Activated CD4-positive, CD25-positive, alpha-beta regulatory T cell treated with anti-CD3 and anti-CD28 coated beads, Interleukin-2, amount 50 U/mL, for 16 hours (primary cell): ENCODE results near the gene ADGRB2.

Experiments used
- DNase-seq: peaks from one replicate; pipeline ENCODE4 v3.0.0-alpha.2; 2020; ENCODE audit warnings: low read depth, low spot score

The ADGRB2 gene, protein sequence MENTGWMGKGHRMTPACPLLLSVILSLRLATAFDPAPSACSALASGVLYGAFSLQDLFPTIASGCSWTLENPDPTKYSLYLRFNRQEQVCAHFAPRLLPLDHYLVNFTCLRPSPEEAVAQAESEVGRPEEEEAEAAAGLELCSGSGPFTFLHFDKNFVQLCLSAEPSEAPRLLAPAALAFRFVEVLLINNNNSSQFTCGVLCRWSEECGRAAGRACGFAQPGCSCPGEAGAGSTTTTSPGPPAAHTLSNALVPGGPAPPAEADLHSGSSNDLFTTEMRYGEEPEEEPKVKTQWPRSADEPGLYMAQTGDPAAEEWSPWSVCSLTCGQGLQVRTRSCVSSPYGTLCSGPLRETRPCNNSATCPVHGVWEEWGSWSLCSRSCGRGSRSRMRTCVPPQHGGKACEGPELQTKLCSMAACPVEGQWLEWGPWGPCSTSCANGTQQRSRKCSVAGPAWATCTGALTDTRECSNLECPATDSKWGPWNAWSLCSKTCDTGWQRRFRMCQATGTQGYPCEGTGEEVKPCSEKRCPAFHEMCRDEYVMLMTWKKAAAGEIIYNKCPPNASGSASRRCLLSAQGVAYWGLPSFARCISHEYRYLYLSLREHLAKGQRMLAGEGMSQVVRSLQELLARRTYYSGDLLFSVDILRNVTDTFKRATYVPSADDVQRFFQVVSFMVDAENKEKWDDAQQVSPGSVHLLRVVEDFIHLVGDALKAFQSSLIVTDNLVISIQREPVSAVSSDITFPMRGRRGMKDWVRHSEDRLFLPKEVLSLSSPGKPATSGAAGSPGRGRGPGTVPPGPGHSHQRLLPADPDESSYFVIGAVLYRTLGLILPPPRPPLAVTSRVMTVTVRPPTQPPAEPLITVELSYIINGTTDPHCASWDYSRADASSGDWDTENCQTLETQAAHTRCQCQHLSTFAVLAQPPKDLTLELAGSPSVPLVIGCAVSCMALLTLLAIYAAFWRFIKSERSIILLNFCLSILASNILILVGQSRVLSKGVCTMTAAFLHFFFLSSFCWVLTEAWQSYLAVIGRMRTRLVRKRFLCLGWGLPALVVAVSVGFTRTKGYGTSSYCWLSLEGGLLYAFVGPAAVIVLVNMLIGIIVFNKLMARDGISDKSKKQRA (N-terminal part only)

DNA sequence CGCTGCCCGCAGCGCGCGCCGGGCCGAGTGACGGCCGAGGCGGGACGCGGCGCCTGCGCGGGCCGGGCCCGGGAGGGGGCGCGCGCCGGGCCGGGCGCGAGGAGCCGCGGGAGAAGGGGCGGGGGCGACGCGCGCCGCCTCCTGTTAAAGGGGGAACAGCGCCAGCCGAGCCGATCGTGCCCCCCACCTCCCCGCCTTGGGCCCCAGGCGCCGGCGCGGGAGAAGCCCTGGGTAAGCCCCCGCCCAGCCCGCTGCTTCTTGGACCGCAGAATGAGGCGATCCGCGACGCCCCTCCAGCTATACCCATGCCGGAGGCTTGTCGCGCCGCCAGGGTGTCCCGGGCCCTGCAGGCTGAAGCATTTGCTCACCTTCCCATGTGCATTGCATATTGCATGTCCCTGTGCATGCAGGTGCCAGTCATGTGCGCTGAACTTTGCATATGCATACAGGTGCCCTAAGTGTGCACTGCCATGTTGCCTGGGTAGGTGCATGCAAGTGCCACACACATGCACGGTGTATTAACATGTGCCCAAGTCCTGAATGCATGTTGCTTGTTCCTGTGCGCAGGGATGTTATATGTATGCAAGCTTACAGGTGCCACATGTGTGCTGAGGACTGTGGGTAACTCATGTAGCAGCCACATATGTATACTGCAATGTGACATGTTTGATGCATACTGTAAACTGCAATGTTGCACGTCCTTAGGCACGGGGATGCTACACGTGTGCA is at the start of gene ADGRB2:
ADGRB2 (minus strand) TSS at position 29 of the 729 bp plus-strand sequence. CDS start 7,119 bp downstream, outside the sequence.
- DNase-seq = no peak

DNA sequence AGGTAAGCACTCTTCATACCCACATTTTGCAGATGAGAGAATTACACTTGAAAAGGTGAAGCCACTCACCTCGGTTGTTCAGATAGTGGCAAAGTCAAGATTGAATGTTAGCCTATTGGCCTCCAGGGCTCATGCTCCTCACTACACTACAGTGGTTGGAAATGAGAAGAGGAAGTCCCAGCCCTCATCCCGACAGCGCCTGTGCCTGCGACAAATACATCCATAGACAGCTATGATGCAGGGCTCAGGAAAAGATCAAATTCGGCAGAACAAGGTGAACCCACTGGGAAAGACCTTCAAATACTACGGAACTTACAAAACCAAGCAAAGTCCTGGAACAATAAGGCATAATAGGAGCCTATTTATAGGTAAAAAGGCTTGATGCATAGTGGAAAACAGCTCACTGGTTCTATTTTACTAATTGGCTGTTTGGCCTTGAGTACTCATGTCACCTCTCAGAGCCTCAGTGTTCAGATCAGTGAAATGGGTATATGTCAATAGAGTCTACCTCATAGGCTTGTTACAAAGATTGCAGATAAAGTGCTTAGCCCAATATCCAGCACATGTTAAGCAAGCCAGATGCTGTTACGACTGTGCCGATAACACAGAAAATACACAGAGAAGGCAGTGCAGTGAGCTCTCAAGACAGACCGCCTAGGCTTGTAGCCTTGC is 48.2 kb upstream of the ADGRB2 start:
- no peak for DNase-seq

DNA sequence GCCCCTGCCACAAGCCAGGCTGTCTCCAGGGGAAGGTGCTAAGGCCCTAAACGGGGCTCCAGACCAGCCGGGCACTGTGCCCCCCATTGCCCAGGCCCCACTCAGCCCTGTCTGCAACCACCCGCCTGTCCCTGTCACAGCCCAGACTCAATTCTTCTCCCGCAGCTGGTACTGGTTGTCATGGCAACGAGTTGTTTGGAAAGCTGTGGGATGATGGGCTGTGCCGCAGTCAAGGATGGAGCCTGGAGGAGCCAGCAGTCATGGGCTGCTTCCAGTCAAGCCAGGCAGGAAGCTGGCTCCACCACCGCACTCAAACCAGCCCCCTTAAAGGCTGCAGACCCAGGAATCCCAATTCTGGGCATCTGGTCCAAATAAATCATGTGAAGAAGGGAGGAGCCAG is 47.5 kb upstream of the ADGRB2 start:
- DNase-seq = no peak

DNA sequence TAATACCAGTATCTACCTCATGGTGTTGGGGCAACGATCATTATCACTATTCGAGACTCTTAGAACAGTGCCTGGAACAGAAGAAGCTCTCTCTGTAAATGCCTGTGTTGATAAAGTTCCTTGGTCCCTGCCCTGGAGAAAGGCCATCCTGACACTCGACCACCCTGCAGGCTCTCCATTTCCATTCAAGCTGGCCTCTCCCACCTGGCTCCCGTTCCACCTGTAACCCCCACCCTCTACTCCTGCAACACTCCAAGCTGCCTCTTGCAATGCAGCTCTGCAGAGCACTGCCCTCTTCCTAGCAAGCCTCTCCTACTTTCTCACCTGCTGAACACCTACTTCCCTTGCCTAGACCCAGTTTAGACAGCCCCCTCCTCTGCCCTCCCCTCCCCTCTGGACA is 45.6 kb upstream of the ADGRB2 start:
- no peak for DNase-seq

DNA sequence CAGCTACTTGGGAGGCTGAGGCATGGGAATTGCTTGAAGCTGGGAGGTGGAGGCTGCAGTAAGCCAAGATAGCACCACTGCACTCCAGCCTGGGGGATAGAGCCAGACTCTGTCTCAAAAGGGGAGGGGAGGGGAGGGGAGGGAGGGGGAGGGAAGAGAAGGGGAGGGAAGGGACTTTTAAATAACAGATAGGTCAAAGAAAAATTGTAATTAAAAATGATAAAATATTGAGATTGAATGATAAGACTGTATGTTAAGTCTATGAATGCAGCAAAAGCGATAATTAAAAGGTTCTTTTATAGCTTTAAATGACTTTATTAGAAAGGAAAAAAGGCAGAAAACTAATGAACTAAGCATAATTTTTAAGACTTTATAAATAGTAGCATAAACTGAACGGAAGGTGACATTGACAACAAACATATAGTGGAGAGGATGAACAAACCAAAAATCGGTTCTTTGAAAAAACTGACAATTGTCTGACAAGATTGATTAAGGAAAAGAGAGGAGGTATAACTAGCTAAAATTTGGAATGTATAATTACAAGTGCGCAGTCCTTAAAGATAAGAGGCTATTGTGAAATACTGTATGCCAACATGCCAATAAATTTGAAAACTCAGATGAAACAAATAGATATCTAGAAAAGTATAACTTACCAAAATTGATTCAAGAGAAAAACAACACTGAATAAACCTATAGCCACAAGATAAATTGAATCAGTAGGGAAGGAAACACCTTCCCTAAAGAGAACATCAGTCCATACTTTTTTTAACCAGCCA is 43.3 kb upstream of the ADGRB2 start:
- no peak for DNase-seq

DNA sequence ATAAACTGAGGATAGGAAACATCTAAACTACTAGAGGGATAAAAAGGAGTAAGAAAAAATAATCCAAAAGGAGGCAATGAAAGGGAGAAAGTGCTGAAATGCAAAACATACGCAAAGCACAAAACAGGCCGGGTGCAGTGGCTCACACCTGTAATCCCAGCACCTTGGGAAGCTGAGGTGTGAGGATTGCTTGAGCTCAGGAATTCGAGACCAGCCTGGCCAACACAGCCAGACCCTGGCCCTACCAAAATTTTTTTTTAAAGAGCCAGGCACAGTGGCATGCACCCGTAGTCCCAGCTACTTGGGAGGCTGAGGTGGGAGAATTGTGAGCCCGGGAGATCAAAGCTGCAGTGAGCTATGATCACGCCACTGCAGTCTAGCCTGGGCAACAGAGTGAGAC is 41.2 kb upstream of the ADGRB2 start:
- DNase-seq = no peak

DNA sequence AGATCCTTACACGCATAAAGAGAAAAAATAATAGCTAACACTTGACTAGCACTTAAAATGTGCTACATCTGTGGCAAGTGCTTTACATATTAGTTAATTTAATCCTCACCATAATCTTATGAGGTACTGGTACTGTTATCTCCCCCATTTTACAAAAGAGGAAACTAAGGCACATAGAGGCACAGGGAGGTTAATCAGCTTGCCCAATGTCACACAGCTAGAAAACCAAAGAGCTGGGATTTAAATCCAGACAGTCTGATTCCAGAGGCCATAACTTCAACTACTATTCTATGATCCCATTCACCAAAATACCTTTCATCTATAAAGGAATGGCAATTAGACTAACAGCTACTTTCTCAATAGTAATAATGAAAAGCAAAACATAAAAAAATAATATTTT is 40.0 kb upstream of the ADGRB2 start:
- DNase-seq = no peak

DNA sequence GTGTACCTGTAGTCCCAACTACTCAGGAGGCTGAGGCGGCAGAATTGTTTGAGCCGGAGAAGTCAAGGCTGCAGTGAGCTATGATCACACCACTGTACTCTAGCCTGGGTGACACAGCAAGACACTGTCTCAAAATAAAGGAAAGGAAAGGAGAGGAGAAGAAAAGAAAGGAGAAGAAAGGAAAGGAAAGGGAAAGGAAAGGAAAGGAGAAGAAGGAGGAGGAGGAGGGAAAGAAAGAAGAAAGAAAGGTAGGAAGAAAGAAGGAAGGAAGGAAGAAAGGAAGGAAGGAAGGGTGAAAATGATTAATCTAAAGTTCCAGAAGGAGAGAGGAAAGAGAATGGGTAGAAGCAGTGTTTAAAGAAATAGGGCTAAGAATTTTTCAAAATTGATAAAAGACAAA is 39.5 kb upstream of the ADGRB2 start:
- no peak for DNase-seq

DNA sequence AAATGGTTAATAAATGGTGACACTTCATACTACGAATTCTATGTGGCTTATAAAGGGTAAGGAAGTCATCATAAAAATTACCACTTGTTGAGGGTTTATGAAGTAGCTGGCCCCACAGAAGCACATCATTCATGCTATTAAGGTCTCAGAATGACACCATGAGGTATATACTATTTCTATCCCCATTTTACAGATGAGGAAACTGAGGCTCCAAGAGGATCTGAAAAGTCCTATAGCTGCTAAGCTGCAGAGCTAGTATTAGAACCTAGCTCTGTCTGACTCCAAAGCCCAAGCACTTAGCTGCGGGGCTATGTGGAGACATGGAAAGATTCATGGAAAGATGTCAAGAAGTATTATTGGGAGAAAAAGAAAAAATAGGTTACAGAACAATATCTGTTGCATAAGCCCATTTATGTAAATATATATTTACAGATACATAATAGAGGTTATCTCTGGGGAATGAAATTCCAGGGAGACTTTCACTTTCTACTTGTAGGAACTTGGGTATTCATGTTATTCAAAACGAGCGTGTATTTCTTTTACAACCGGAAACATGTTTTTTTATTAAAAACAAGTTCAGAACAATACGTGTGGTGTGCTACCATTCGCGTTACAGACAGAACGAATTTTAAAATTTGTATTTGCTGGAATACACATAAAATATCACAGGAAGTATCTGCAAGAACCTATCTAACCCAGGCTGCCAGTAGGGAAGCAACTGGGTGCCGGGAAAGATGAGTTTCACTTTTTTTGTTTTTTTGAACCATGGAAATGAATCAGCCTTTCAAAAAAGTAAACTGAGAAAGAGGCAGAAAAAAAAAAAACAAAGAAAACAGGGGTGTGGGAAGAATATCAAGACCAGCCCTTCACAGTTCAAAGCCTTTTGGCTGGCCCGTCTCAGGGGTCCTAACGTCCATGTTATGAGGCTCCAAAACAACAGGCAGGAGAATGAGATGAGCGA is 38.3 kb upstream of the ADGRB2 start:
- DNase-seq = no peak

DNA sequence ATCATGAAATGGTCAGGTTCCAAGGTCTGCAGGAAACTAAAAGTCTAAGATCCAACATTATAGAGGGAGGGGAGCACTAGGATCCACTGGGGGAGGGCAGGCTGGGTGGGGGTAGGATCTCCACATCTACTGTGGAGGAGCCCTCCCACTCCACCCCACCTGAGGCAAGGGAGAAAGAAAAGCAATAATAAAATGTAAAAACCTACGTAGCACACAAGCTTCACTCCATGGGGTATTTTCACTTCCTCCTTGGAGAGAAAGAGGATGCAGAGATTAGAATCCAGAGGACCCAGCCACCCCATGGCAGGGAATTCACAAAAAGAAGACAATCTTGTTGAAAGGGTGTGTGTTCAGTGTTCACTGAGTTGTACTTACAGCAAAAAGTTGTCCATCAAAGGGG is 37.3 kb upstream of the ADGRB2 start:
- DNase-seq = no peak

DNA sequence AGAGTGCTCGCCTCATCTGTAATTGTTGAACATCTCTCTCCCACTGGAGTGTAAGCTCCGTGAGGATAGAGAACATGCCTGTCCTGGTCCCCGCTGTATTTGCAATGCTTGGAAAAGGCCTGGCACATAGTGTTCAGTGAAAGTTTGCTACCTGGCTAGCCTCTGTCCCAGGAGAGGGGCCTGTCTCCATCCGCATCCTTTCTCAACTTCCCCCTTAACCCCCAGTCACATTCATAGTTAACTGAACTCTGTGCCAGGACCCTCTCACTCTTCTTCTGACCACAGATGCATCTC is 36.5 kb upstream of the ADGRB2 start:
- no peak for DNase-seq

DNA sequence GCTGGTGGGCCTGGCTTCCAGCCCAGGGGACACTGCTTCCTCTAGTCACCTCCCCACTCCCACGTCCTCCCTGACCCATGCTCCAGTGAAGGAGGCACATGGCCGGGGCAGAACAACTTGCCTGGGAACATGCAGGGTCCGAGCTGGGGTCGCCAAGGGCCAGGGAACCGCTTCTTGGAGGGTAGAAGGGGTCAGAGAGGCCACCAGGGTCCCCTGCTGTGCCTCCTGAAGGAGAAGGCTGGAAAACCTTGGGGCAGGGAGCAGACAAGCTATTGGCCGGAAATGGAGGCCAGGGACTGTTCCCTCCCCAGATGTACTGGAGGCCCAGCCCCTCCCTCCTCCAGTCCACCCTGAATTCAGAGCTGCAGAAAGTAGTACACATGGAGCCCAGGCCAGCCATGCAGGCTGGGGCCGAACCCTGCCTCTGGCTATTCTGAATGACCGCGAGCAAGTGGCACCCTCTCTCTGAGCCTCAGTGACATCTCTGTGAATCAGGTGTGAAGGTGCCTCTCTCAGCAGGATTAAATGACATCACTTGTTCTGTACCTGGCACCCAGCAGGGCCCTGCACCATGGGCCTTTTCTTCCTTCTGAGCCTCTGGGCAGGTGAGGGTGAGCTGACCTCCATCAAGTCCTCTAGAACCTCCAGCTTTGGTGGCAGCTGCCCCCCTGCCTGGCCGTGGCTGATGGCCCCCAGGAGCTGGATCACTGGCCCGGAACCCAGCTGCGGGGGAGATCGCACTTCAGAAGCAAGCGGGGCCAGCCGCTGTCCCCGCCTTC is 35.9 kb upstream of the ADGRB2 start:
- no peak for DNase-seq

DNA sequence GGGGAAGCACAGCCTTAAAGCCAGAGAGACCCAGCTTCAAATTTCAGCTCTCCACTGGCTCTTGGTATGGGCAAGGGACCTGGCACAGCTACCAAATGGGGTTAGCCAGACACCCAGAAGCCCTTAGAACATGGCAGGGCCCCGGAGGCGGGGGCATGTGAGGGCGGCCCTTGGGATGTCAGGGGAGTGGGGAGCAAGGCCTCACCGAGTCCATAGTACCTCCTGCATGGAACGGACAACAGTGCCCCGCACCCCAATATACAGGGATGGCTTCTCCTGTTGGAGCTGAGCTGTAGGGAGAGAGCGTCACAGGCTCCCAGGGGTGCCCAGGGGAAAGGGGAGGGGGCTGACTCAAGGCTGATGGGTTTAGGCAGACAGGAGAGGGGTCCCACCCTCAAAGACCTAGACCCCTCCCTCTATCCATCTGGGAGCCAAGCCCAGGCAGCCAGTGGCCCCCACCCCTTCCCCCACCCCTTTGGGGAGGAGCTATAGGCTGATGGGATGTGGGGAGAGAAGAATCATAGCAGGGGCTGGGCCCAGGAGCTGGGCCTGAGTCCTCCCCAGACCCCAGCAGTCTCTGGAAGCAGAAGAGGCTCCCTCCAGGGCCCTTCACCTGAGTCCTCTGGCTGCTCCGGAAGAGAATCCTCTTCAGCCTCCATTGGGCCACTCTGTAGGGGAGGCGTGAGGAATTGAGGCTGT is 35.2 kb upstream of the ADGRB2 start:
- DNase-seq = no peak

DNA sequence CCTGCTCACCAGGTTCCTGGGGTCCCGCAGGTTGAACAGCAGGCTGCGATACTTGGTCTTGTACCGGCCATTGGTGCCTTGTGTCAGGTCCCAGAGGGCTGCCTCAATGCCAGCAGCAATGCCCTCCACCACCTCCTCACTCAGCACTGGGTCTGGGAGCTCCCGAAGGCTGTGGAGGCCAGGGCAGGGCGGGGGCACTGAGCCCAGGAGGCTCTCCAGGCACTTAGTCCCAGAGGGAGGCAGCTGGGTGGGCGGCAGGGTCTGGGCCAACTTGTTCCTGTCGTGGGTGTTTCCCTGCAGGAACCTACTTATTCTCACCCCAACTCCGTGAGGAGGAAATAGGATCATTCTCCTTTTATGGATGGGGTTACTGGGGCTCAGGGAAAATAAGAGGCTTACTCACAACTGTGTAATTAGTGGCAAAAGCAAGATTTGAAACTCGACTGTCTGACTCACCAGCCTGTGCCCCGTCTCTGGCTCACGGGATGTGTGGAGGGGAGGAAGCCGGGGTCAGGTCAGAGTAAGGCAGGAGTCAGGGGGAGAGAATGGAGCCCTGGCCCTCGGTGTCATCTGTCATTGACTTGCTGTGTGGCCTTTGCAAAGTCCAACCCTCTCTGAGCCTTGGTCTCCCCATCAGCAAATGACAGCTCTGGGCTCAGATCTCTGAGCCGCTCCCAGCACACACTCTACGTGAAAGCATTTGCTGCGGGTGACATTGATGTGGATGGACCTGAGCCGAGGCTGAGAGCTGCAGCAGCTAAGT is 34.5 kb upstream of the ADGRB2 start:
- no peak for DNase-seq

DNA sequence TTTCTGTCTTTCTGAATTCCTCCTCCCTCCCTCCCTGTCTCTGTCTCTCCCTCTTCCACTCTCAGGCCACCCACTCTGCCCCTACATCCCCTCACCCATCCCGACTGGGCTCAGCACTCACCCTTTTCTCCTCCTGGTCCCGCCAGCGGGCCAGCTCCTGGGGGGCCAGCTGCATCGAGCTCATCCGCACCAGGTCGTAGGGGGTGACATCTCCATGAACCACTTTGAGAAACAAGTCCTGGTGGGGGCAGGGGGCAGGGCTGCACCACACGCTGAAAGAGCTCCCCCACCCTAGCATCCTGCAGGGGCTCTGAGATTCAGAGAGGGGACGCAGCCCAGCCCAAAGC is 33.9 kb upstream of the ADGRB2 start:
- no peak for DNase-seq

DNA sequence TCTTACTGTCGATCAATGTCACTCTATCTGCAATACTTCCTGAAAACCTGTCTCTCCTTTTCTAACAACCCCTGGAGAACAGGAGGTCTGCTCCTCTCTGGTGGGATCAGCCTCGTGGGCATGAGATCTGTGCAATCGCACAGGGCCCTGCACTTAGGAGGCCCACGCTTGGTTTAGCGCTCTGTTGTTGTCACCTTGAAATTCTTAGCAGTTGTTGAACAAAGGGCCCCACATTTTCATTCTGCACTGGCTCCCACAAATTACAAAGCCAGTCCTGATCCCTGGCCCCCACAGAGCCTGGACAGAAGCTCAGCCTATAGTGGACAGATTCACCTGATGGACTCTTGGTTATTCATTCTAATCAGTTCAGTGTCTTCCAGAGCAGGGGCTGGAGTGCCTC is 33.1 kb upstream of the ADGRB2 start:
- no peak for DNase-seq

DNA sequence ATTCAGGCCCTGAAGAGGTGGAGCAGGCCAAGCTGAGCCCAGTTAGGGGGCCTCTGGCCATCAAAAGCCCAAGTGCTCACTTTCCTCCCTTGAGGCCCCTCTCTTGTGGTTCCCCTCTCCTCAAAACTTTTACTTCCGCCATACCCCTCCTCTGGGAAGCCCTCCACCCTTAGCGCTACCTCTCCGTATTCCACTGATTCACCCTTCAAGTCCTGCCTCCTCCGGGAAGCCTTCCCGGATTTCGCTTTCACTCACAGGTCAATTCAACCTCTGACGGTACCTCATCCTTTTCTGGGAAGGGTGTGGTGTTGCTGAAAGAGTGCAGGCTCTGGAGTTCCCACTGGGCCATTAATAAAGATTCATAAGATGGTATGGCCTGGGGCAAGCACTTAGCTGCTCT is 32.6 kb upstream of the ADGRB2 start:
- DNase-seq = no peak
